Activated CD8-positive, alpha-beta T cell treated with anti-CD3 and anti-CD28 coated beads for 36 hours (primary cell): ENCODE measurements around the gene ERLIN1. TPM values are rescaled to one million over a fixed set of nuclear protein-coding genes. Genes with fewer than 3 reads are reported as not detected.
A peak's percentile ranks its signal among the peaks of the same experiment; 100 is the strongest.

ENCODE experiments used
- ATAC-seq: fragments of 200-7000 bp; cut with Tn5 transposase; one replicate; pipeline ENCODE4 v1.10.0; 2021; ENCODE audit warnings: mild to moderate bottlenecking, moderate library complexity
- CTCF ChIA-PET: fragments of 350-600 bp; sonication (Branson Sonifier 250); formaldehyde crosslinking; loops from one replicate; lab custom pipeline; 2021; ENCODE audit warnings: antibody characterized with exemption; lab: Charles Lee
- POLR2A ChIA-PET: fragments of 350-600 bp; sonication (Branson Sonifier 250); formaldehyde crosslinking; loops from one replicate; lab custom pipeline; 2021; ENCODE audit warnings: antibody characterized with exemption; lab: Charles Lee
- DNase-seq: peaks from one replicate; pipeline ENCODE4 v3.0.0-alpha.2; 2020
- H3K27ac Mint-ChIP-seq: one replicate; pipeline ENCODE4 v1.8.0; 2021; ENCODE audit warnings: mild to moderate bottlenecking, mixed read lengths
- H3K27me3 Mint-ChIP-seq: one replicate; pipeline ENCODE4 v1.8.0; 2021; ENCODE audit warnings: mixed read lengths
- H3K36me3 Mint-ChIP-seq: one replicate; pipeline ENCODE4 v1.8.0; 2021; ENCODE audit warnings: low read depth, mixed read lengths
- H3K4me1 Mint-ChIP-seq: one replicate; pipeline ENCODE4 v1.8.0; 2021; ENCODE audit warnings: low read depth, mixed read lengths
- H3K4me3 Mint-ChIP-seq: one replicate; pipeline ENCODE4 v1.8.0; 2021; ENCODE audit warnings: mild to moderate bottlenecking, moderate library complexity, mixed read lengths
- H3K9me3 Mint-ChIP-seq: one replicate; pipeline ENCODE4 v1.8.0; 2021; ENCODE audit warnings: mixed read lengths
- CTCF ChIP-seq: fragments of 200-600 bp; IDR thresholded peaks from one replicate; pipeline ENCODE4 v1.8.0; 2022; ENCODE audit warnings: antibody characterized with exemption, mild to moderate bottlenecking
- intact Hi-C: fragments of 100-400 bp; cut with micrococcal nuclease; formaldehyde crosslinking; loops from one replicate; pipeline ENCODE4 v1.10.0; 2022
- total RNA-seq, 2 experiments: library from RNA; stranded (reverse); gene quantifications; one replicate each; pipeline ENCODE4 v1.2.3, GENCODE V29; 2021

ERLIN1 gene
- total RNA-seq, 2 experiments from 2014 or later = 16.6 to 17.0 TPM

GRCh38 chr10:100148353-100149211, 37.2 kb downstream of the ERLIN1 start:
- Mint-ChIP-seq H3K4me3 (no peak overlapping the region), H3K4me1 (peaks cover 21% of the 10 kb centered on the region), H3K36me3 (peaks cover 26% of the 10 kb centered on the region), H3K9me3 (no peaks in the 10 kb centered on the region), H3K27me3 (peaks cover 2% of the 10 kb centered on the region), H3K27ac (peak overlapping the region; percentile 66)
- peak; percentile 95 for ATAC-seq
- intact Hi-C loops = no loop called here
- no peak for TF ChIP-seq CTCF
- ChIA-PET CTCF (interaction anchor here (1.1 kb wide), 1 partner anchor 303 kb away, joined by 3 read pairs; no protein-coding TSS in a partner anchor), POLR2A (interaction anchor here (1.0 to 3.7 kb wide), 3 partner anchors 19 to 36 kb away, joined by 4 to 11 read pairs (median 4); no protein-coding TSS in a partner anchor)
- peak; percentile 60 for DNase-seq

GRCh38 chr10:100146875-100147650, 38.8 kb downstream of the ERLIN1 start:
- ChIA-PET CTCF (interaction anchor here (1.3 kb wide), 1 partner anchor 101 kb away, joined by 3 read pairs; no protein-coding TSS in a partner anchor), POLR2A (interaction anchor here (3.7 kb wide), 1 partner anchor 20 kb away, joined by 11 read pairs; no protein-coding TSS in a partner anchor)
- intact Hi-C loops = no loop called here
- no peak for TF ChIP-seq CTCF
- Mint-ChIP-seq H3K9me3 (no peaks in the 10 kb centered on the region), H3K36me3 (peaks cover 16% of the 10 kb centered on the region), H3K4me3 (no peak overlapping the region), H3K4me1 (peaks cover 19% of the 10 kb centered on the region), H3K27me3 (peaks cover 4% of the 10 kb centered on the region), H3K27ac (no peak overlapping the region)
- DNase-seq = no peak
- no peak for ATAC-seq

GRCh38 chr10:100146398-100146797, 39.4 kb downstream of the ERLIN1 start:
- Mint-ChIP-seq H3K9me3 (no peaks in the 10 kb centered on the region), H3K27ac (no peak overlapping the region), H3K27me3 (peaks cover 4% of the 10 kb centered on the region), H3K4me3 (no peak overlapping the region), H3K4me1 (peaks cover 19% of the 10 kb centered on the region), H3K36me3 (peaks cover 11% of the 10 kb centered on the region)
- no peak for TF ChIP-seq CTCF
- no peak for ATAC-seq
- ChIA-PET POLR2A (interaction anchor here (3.7 kb wide), 1 partner anchor 21 kb away, joined by 11 read pairs; no protein-coding TSS in a partner anchor), CTCF (interaction anchor here (1.3 kb wide), 1 partner anchor 101 kb away, joined by 3 read pairs; no protein-coding TSS in a partner anchor)
- intact Hi-C loops = no loop called here
- DNase-seq = no peak

- intact Hi-C loops = no loop called here
- peaks cover 8% of the 10 kb centered on the region for H3K27me3 Mint-ChIP-seq
- no peak overlapping the region for H3K4me3 Mint-ChIP-seq
- no peak for DNase-seq
- no peak for ATAC-seq
- ChIA-PET CTCF (interaction anchor here (0.9 to 1.1 kb wide), 2 partner anchors 31 to 98 kb away, joined by 3 read pairs; no protein-coding TSS in a partner anchor), POLR2A (no interaction called here)
- H3K4me1 Mint-ChIP-seq = peaks cover 6% of the 10 kb centered on the region
- TF ChIP-seq CTCF = no peak
- no peaks in the 10 kb centered on the region for H3K9me3 Mint-ChIP-seq
- no peaks in the 10 kb centered on the region for H3K36me3 Mint-ChIP-seq
- H3K27ac Mint-ChIP-seq = no peak overlapping the region
These were observed 42.1 kb downstream of the ERLIN1 start for GRCh38 chr10:100143756-100144155.
